Psoas muscle (tissue), 8 donors: ENCODE measurements around the gene BCAS3. TPM values are rescaled to one million over a fixed set of nuclear protein-coding genes. Genes with fewer than 3 reads are reported as not detected.

Experiments used
- ATAC-seq, 4 donors: fragments of 200-7000 bp; cut with Tn5 transposase; one replicate each; pipeline ENCODE4 v1.9.1; 2020; ENCODE audit warnings: moderate library complexity in 3 of 4, mild to moderate bottlenecking in 2 of 4
- DNase-seq, 2 donors: peaks; one replicate each; pipeline ENCODE4 v3.0.0-alpha.2; 2020
- H3K27ac ChIP-seq: fragments of 200-600 bp; one replicate; pipeline ENCODE4 v1.8.0; 2022
- H3K27me3 ChIP-seq, 3 donors: fragments of 200-600 bp in 1 of 3; one replicate each; pipeline versions ENCODE4 v1.6.1 to v1.8.0; 2013 to 2022; ENCODE audit warnings: low read length in 2 of 3, mild to moderate bottlenecking in 2 of 3, moderate library complexity in 1 of 3; ENCODE audit not compliant: insufficient read depth in 3 of 3
- H3K36me3 ChIP-seq, 2 donors: fragments of 200-600 bp in 1 of 2; one replicate each; pipeline versions ENCODE4 v1.6.1 to v1.8.0; 2013 to 2022; ENCODE audit warnings: low read depth in 1 of 2, mild to moderate bottlenecking in 1 of 2, moderate library complexity in 1 of 2; ENCODE audit not compliant: insufficient read depth in 1 of 2
- H3K4me1 ChIP-seq: fragments of 200-600 bp; one replicate; pipeline ENCODE4 v1.8.0; 2022
- H3K4me3 ChIP-seq: fragments of 200-600 bp; one replicate; pipeline ENCODE4 v1.8.0; 2022; ENCODE audit warnings: mild to moderate bottlenecking
- H3K9me3 ChIP-seq: fragments of 200-600 bp; one replicate; pipeline ENCODE4 v1.8.0; 2022
- WGBS, 3 donors: extraction: QIAGEN DNeasy Blood & Tissue Kit; methylation state at CpG; one replicate each; pipeline versions ENCODE4 v1.1.6 to v1.1.7; 2013; 5-methylcytosine and 5-hydroxymethylcytosine counted together
- intact Hi-C, 2 donors: fragments of 100-400 bp; cut with DNase I; formaldehyde crosslinking; loops; one replicate each; pipeline versions ENCODE4 v1.11.0 to v1.14.2; 2022
- long read RNA-seq, 2 donors: library from polyadenylated mRNA; unstranded; transcript quantifications; one replicate each; pipeline ENCODE4 v2.0.0, GENCODE V29; 2021
- polyA plus RNA-seq, 3 donors: library from polyadenylated mRNA; stranded (reverse); fragments of 200-250 nt; gene quantifications; one replicate each; pipeline ENCODE4 v1.2.3, GENCODE V29; 2013
- total RNA-seq, 4 donors: library from RNA; stranded (reverse); fragmentation: NEBNext Ultra II Directional in 2 of 4; extraction: Animal tissue kit (Norgen Biotek cat#: 25700) in 2 of 4; gene quantifications; one replicate each; pipeline versions ENCODE4 v1.2.1 to v1.2.4, GENCODE V29; 2021 to 2023
- TF ChIP-seq, protein P1 (sequence below): fragments of 200-600 bp; IDR thresholded peaks from one replicate; pipeline ENCODE4 v1.8.0; 2022; ENCODE audit warnings: antibody characterized with exemption
- donor health status: healthy with polysubstance abuse.
- donor health status: DM: no; HTN: no; CAD: no; lungs with moderate emphysema.
- donor health status: Bipolar disorder and iron deficiency.
- donor health status: healthy.
- donor health status: DM: yes; HTN: yes; CAD: no.
- donor health status: DM: no; HTN: no; CAD: no.
- donor health status: DM: no; HTN: no; CAD: no.
- donor health status: DM: yes; HTN: yes; CAD: no.

Gene BCAS3
- 10 to 100 TPM; 15.0 to 28.8 (median 19.1) TPM for total RNA-seq
- 1 to 10 TPM; 2.4 to 7.1 (median 5.1) TPM for polyA plus RNA-seq
- long read RNA-seq, donor 1, full-length matches to known transcripts, result 5 of 12 reads
- long read RNA-seq, donor 1, partial matches to known transcripts, result 5 of 12 reads
- long read RNA-seq, donor 1, other reads (novel, unspliced or antisense), result 2 of 12 reads
- long read RNA-seq, donor 2, full-length matches to known transcripts, result 2 of 11 reads
- long read RNA-seq, donor 2, partial matches to known transcripts, result 6 of 11 reads
- long read RNA-seq, donor 2, other reads (novel, unspliced or antisense), result 3 of 11 reads

DNA sequence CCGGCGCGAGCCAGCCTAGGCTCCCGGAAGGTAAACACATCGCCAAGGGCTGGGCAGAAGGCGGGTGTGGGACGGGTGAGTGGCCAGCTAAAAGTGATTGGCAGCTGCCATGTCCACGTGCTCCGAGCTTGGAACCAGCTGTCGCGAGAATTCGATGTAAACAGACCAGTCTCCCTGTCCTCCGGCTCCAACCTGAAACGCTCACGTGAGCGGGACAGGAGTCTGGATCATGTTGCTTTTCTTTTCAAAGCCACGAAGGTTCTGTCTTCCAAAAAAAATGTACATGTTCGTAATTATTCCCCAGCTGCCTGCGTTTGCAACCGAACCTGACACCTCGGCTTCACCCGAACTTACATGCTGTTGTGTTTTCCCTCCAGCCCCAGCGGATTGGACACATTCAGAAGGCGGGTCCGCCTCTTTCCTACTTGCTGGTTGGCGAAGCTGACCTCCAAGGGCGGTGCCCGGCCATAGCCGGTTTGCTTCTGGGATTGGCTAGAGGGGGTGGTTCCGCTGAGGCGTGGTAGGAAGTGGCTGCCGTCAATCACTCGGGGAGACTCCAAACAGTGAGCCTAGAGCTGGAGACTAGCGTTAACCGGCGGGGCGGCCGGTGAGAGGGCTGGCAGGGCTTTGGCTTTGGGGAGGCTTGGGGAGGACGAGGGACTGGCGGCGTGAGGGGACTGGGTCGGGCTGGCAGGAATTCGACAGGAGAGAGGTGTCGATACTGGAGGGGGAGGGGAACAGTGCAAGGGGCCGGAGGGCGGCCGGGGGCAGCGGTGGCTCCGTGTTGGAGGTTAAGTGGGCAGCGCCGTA, at the start of gene BCAS3:
TSS of gene BCAS3 (plus strand) at position 544 of the 810 bp plus-strand sequence.
- H3K9me3 ChIP-seq, result no peaks in the 10 kb centered on the region
- peaks cover 11% of the 10 kb centered on the region for H3K4me1 ChIP-seq
- H3K36me3 ChIP-seq, result peaks cover 0 to 26% of the 10 kb centered on the region in 2 donors
- no peaks in the 10 kb centered on the region for H3K27me3 ChIP-seq
- peak within 1 kb of the TSS; percentile 85 for H3K27ac ChIP-seq
- ATAC-seq (peak; percentile 97 to 98 (median 98)), DNase-seq (peak; percentile 98 to 99)
- TF ChIP-seq, protein P1, sequence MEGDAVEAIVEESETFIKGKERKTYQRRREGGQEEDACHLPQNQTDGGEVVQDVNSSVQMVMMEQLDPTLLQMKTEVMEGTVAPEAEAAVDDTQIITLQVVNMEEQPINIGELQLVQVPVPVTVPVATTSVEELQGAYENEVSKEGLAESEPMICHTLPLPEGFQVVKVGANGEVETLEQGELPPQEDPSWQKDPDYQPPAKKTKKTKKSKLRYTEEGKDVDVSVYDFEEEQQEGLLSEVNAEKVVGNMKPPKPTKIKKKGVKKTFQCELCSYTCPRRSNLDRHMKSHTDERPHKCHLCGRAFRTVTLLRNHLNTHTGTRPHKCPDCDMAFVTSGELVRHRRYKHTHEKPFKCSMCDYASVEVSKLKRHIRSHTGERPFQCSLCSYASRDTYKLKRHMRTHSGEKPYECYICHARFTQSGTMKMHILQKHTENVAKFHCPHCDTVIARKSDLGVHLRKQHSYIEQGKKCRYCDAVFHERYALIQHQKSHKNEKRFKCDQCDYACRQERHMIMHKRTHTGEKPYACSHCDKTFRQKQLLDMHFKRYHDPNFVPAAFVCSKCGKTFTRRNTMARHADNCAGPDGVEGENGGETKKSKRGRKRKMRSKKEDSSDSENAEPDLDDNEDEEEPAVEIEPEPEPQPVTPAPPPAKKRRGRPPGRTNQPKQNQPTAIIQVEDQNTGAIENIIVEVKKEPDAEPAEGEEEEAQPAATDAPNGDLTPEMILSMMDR, result no peak
- WGBS, 3 donors, result 0% methylated on average over 51 of the region's 51 CpGs
- H3K4me3 ChIP-seq, result peak within 1 kb of the TSS; percentile 82
- intact Hi-C loops, result no loop called here

DNA sequence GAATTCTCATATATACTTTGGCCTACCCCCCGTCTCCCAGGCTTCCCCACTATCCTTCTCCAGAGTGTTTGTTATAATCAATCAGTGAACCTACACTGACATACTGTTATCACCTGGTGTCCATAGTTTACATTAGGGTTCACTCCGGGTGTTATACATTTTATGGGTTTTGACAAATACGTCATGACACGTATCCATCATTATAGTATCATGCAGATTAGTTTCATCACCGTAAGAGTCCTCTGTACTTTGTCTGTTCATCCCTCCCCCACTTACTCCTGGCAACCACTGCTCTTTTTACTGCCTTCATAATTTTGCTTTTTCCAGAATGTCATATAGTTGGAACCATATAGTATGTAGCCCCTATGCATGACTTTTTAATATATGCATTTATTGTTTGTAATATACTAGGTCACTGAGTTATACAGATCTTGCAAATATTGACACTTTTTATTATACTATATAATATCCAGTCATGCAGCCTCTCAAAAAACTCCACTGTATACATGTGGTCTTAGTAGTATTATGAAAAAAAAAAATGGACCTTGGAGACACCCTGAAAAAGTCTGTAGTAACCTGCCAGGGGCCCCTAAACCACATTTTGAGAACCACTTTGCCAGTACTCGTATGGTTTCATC, 49.3 kb upstream of the BCAS3 start:
- peak overlapping the region; percentile 65 for H3K27ac ChIP-seq
- H3K4me3 ChIP-seq, result no peak overlapping the region
- no peaks in the 10 kb centered on the region for H3K27me3 ChIP-seq
- H3K36me3 ChIP-seq, result peaks cover 0 to 13% of the 10 kb centered on the region in 2 donors
- no peaks in the 10 kb centered on the region for H3K9me3 ChIP-seq
- H3K4me1 ChIP-seq, result peaks cover 23% of the 10 kb centered on the region
- WGBS, 3 donors, result 87 to 94% (median 92%) methylated on average over 6 of the region's 6 CpGs
- DNase-seq, result no peak
- TF ChIP-seq, protein P1, result no peak
- intact Hi-C loops, result no loop called here
- ATAC-seq, result no peak

DNA sequence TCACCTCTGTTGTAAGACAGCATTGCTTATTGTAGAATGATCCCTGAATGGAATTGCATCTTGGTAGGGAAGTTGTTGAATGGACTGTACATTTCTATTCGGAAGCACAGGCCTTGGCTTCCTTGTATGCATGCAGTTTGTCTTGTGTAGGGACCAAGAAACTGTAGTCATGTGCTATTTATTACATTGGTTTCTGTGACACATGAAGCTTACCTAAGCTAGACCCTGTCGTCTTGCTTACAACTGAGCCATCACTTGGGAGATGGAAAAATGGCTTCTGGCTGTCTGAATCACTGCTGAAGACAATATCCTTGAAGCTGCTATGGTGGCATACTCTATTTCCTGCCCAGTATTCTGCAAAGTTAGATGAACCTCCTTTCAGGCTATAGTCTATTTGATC, 48.5 kb upstream of the BCAS3 start:
- ATAC-seq (peak; percentile 78 to 95 (median 92)), DNase-seq (no peak)
- intact Hi-C loops, result no loop called here
- TF ChIP-seq, protein P1, result no peak
- no peaks in the 10 kb centered on the region for H3K27me3 ChIP-seq
- H3K4me1 ChIP-seq, result peaks cover 23% of the 10 kb centered on the region
- 28 to 56% (median 36%) methylated on average over 2 of the region's 2 CpGs for WGBS, 3 donors
- H3K27ac ChIP-seq, result peak overlapping the region; percentile 65
- H3K4me3 ChIP-seq, result no peak overlapping the region
- H3K9me3 ChIP-seq, result no peaks in the 10 kb centered on the region
- peaks cover 0 to 16% of the 10 kb centered on the region in 2 donors for H3K36me3 ChIP-seq

DNA sequence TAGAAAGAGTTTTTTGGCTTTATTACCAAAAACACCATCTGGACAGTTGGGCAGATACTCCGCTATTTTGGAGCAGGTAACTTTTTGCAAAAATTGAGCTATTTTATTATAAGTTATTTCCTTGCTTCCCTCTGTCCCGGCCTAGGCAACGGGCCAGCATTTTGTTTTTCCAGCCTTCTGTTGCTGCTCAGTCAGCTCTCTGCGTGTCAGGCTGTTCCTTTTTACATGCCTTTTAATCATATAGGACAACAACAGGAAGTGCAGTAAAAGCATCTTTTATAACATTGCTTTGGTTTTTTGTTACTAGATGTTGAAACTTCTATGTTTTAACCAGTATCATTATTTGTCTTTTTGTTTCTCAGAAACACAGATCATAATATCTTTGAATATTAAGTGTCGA, 47.3 kb upstream of the BCAS3 start:
- Histone ChIP-seq H3K4me1 (peaks cover 23% of the 10 kb centered on the region), H3K27me3 (no peaks in the 10 kb centered on the region), H3K27ac (peak overlapping the region; percentile 20), H3K36me3 (peaks cover 0 to 21% of the 10 kb centered on the region in 2 donors), H3K4me3 (no peak overlapping the region), H3K9me3 (no peaks in the 10 kb centered on the region)
- DNase-seq (peak in 1 of 2 donors; percentile 23), ATAC-seq (no peak)
- TF ChIP-seq, protein P1, result no peak
- 61 to 69% (median 68%) methylated on average over 5 of the region's 5 CpGs for WGBS, 3 donors
- intact Hi-C loops, result loop anchor here in 1 of 2 donors (10.0 kb wide), 1 partner anchor 156 kb away; no protein-coding TSS in a partner anchor
